KMS-11 (cell line): ENCODE measurements around the gene SKAP1.

Source experiments
- H2AFZ ChIP-seq: fragments of 200-600 bp; sonication (generic); 2 replicates; pipeline ENCODE4 v1.6.1; 2016; ENCODE audit warnings: antibody characterized with exemption, mixed run types, low read depth
- H3K27ac ChIP-seq: fragments of 200-600 bp; sonication (generic); 2 replicates; pipeline ENCODE4 v1.6.1; 2016; ENCODE audit warnings: mild to moderate bottlenecking, mixed run types
- H3K27me3 ChIP-seq: fragments of 200-600 bp; sonication (generic); 2 replicates; pipeline ENCODE4 v1.6.1; 2017; ENCODE audit warnings: mild to moderate bottlenecking, low read depth, mixed run types, moderate library complexity; ENCODE audit not compliant: insufficient read depth
- H3K36me3 ChIP-seq: fragments of 200-600 bp; sonication (generic); 2 replicates; pipeline ENCODE4 v1.6.1; 2017; ENCODE audit warnings: mild to moderate bottlenecking, mixed run types; ENCODE audit not compliant: insufficient read depth
- H3K4me1 ChIP-seq: fragments of 200-600 bp; sonication (generic); 2 replicates; pipeline ENCODE4 v1.6.1; 2016; ENCODE audit warnings: mild to moderate bottlenecking, low read depth, mixed run types; ENCODE audit not compliant: poor library complexity, severe bottlenecking
- H3K4me2 ChIP-seq: fragments of 200-600 bp; sonication (generic); 2 replicates; pipeline ENCODE4 v1.7.0; 2016; ENCODE audit warnings: mild to moderate bottlenecking, mixed run types
- H3K4me3 ChIP-seq: fragments of 200-600 bp; sonication (generic); IDR thresholded peaks from 2 replicates; pipeline ENCODE4 v1.6.1; 2017; ENCODE audit warnings: low read depth, low read length, mixed read lengths; ENCODE audit not compliant: insufficient read depth
- H3K79me2 ChIP-seq: fragments of 200-600 bp; sonication (generic); 2 replicates; pipeline ENCODE4 v1.6.1; 2016; ENCODE audit warnings: low read depth, mixed run types; ENCODE audit not compliant: insufficient read depth
- H3K9ac ChIP-seq: fragments of 200-600 bp; sonication (generic); 2 replicates; pipeline ENCODE4 v1.6.1; 2016; ENCODE audit warnings: mild to moderate bottlenecking, mixed run types
- H4K20me1 ChIP-seq: fragments of 200-600 bp; sonication (generic); 2 replicates; pipeline ENCODE4 v1.6.1; 2016; ENCODE audit warnings: mild to moderate bottlenecking, mixed run types; ENCODE audit not compliant: insufficient read depth
- TF ChIP-seq, protein P1 (sequence below): fragments of 200-600 bp; sonication (generic); conservative IDR thresholded peaks from 2 replicates; pipeline ENCODE4 v1.6.1; 2017; ENCODE audit warnings: low read depth, mild to moderate bottlenecking, antibody characterized with exemption, low read length, moderate library complexity, mixed read lengths

SKAP1 gene

GRCh38 chr17:48163809-48164208 lies 266.2 kb downstream of the SKAP1 start:
- Histone ChIP-seq H3K36me3 (no peaks in the 10 kb centered on the region), H3K27ac (no peak overlapping the region), H3K9ac (no peak overlapping the region), H3K4me2 (no peak overlapping the region), H2AFZ (no peak overlapping the region), H3K4me1 (no peaks in the 10 kb centered on the region), H3K79me2 (no peaks in the 10 kb centered on the region), H3K4me3 (no peak overlapping the region), H4K20me1 (no peaks in the 10 kb centered on the region), H3K27me3 (no peaks in the 10 kb centered on the region)
- TF ChIP-seq, protein P1, sequence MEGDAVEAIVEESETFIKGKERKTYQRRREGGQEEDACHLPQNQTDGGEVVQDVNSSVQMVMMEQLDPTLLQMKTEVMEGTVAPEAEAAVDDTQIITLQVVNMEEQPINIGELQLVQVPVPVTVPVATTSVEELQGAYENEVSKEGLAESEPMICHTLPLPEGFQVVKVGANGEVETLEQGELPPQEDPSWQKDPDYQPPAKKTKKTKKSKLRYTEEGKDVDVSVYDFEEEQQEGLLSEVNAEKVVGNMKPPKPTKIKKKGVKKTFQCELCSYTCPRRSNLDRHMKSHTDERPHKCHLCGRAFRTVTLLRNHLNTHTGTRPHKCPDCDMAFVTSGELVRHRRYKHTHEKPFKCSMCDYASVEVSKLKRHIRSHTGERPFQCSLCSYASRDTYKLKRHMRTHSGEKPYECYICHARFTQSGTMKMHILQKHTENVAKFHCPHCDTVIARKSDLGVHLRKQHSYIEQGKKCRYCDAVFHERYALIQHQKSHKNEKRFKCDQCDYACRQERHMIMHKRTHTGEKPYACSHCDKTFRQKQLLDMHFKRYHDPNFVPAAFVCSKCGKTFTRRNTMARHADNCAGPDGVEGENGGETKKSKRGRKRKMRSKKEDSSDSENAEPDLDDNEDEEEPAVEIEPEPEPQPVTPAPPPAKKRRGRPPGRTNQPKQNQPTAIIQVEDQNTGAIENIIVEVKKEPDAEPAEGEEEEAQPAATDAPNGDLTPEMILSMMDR = 0 out of 2 replicates have a peak, but pooled peaks have one; percentile 15

DNA sequence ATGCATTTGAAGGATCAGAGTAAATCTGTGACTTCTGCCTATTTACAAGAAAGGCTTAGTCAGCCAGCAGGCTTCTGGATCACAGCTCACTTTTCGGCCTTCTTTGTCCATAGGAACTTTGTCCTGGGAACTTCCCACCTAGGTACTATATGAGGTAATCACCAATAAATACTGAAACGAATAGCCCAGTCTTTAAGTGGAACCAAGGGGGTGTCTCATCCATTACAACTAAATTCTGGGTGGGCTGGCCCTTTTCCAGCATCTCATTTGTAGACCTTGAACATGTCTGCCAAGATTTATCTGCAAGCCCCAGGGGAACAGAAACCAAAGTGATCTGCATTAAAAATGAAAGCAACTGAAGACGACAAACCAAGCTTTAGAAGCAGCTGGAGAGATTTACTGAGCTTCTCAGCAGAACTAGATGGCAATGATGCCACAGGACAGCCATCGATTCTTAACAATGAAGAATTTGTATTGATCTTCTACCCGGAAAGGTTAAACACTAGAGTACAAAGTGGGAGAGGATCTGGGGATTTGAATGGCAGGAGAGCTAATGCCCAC lies 267.0 kb downstream of the SKAP1 start:
- Histone ChIP-seq H3K27ac (no peak overlapping the region), H3K9ac (no peak overlapping the region), H3K27me3 (no peaks in the 10 kb centered on the region), H4K20me1 (no peaks in the 10 kb centered on the region), H2AFZ (no peak overlapping the region), H3K4me1 (no peaks in the 10 kb centered on the region), H3K4me2 (no peak overlapping the region), H3K4me3 (no peak overlapping the region), H3K79me2 (no peaks in the 10 kb centered on the region), H3K36me3 (no peaks in the 10 kb centered on the region)
- TF ChIP-seq, protein P1 = no peak

GRCh38 chr17:48162306-48162934 lies 267.6 kb downstream of the SKAP1 start:
- TF ChIP-seq, protein P1 = no peak

DNA sequence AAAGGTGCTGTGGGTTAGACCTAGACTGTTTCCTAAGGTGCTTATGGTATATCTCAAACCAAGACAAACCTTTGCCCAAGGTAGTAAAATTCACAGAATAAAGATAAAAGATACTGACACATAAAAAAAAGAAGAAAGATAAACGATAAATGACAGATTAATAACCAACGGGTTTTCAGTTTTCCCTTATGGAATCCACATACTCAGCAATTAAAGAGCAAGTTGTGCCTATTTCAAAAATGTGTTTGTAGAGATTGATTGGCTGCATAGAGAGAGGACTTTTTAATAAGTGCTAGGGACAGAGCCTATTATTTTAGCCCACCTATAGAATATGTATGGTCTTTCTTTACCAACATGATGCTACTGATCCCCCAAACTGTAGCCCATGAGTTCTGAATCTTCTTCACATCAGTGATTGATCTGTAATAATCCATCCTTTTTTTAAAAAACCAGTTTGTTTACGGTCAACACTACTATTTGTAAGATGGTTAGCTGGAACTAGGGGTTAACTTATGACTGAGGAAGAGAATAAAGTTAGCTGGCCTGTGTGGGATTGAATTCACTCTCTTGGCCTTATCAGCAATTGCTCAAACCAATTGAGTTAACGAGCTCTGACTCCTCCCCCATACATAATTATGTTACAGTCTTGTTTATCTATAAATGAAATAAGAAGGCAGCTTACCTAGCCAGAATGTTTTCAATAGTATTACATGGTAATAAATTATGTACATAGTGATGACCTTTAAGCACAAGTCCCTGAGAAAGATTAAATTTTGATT lies 268.7 kb downstream of the SKAP1 start:
- no peaks in the 10 kb centered on the region for H3K36me3 ChIP-seq
- no peaks in the 10 kb centered on the region for H3K79me2 ChIP-seq
- no peak overlapping the region for H3K4me2 ChIP-seq
- H3K27ac ChIP-seq = no peak overlapping the region
- H2AFZ ChIP-seq = no peak overlapping the region
- H4K20me1 ChIP-seq = no peaks in the 10 kb centered on the region
- TF ChIP-seq, protein P1 = no peak
- no peaks in the 10 kb centered on the region for H3K27me3 ChIP-seq
- no peak overlapping the region for H3K4me3 ChIP-seq
- H3K4me1 ChIP-seq = no peaks in the 10 kb centered on the region
- H3K9ac ChIP-seq = no peak overlapping the region

More at GRCh38 chr17:48162306-48162934, 267.6 kb downstream of the SKAP1 start:
- Histone ChIP-seq H3K27me3 (no peaks in the 10 kb centered on the region), H3K4me3 (no peak overlapping the region), H3K9ac (no peak overlapping the region), H3K79me2 (no peaks in the 10 kb centered on the region), H3K4me1 (no peaks in the 10 kb centered on the region), H3K36me3 (no peaks in the 10 kb centered on the region), H3K27ac (no peak overlapping the region), H4K20me1 (no peaks in the 10 kb centered on the region), H2AFZ (no peak overlapping the region), H3K4me2 (no peak overlapping the region)
